Thyroid gland (tissue), 4 donors: ENCODE results near the gene TAS2R43.

ENCODE experiments used
- POLR2A ChIP-seq, 2 donors: fragments of 450-650 bp; IDR thresholded peaks; one replicate each; pipeline ENCODE4 v1.6.1; 2017; ENCODE audit warnings: antibody characterized with exemption in 2 of 2, mild to moderate bottlenecking in 2 of 2, moderate library complexity in 1 of 2
- TF ChIP-seq, protein P1 (sequence below), 6 experiments: fragments of 200-600 bp in 3 of 6; fragments of 450-650 bp in 3 of 6; sonication (generic) in 3 of 6; IDR thresholded peaks; one replicate each; pipeline ENCODE4 v1.5.1; 2016 to 2019; ENCODE audit warnings: antibody characterized with exemption in 6 of 6, mild to moderate bottlenecking in 2 of 6, inconsistent platforms in 1 of 6, moderate library complexity in 1 of 6

GRCh38 chr12:11078246-11078645 lies 13.9 kb downstream of the TAS2R43 start:
- TF ChIP-seq POLR2A (IDR thresholded peaks at IDR 0.05), result no peak
- TF ChIP-seq, protein P1, sequence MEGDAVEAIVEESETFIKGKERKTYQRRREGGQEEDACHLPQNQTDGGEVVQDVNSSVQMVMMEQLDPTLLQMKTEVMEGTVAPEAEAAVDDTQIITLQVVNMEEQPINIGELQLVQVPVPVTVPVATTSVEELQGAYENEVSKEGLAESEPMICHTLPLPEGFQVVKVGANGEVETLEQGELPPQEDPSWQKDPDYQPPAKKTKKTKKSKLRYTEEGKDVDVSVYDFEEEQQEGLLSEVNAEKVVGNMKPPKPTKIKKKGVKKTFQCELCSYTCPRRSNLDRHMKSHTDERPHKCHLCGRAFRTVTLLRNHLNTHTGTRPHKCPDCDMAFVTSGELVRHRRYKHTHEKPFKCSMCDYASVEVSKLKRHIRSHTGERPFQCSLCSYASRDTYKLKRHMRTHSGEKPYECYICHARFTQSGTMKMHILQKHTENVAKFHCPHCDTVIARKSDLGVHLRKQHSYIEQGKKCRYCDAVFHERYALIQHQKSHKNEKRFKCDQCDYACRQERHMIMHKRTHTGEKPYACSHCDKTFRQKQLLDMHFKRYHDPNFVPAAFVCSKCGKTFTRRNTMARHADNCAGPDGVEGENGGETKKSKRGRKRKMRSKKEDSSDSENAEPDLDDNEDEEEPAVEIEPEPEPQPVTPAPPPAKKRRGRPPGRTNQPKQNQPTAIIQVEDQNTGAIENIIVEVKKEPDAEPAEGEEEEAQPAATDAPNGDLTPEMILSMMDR (IDR thresholded peaks at IDR 0.05), result no peak
